Esophagus muscularis mucosa (tissue), 3 donors: ENCODE measurements around the gene RAI1.

Experiments used
- POLR2A ChIP-seq: fragments of 450-650 bp; IDR thresholded peaks from one replicate; pipeline ENCODE4 v1.6.1; 2017; ENCODE audit warnings: antibody characterized with exemption, moderate library complexity, mild to moderate bottlenecking, low read depth
- TF ChIP-seq, protein P1 (sequence below), 3 experiments: fragments of 200-600 bp in 2 of 3; fragments of 450-650 bp in 1 of 3; sonication (generic) in 2 of 3; IDR thresholded peaks; one replicate each; pipeline ENCODE4 v1.5.1; 2017 to 2019; ENCODE audit warnings: antibody characterized with exemption in 3 of 3, mild to moderate bottlenecking in 2 of 3, moderate library complexity in 1 of 3

DNA sequence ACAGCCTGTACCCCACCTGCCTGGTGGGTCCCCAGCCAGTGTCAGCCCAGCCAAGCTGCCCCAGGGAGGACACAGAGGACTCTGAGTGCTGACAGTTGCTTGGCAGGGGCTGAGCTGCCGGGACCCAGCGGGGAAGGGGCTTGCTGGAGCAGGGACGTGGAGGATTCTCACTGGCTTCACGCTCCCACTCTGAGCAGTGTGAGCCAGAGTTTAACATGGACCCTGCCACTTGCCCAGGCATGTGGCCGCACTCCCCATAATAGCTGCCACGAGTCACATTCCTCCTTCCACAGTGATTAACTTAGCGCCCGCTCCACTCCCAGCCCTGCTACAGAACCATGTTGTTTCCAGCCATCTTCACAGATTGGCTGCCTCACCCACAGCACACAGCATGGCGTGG is 124.3 kb downstream of the RAI1 start:
- no peak for TF ChIP-seq POLR2A
- TF ChIP-seq, protein P1, sequence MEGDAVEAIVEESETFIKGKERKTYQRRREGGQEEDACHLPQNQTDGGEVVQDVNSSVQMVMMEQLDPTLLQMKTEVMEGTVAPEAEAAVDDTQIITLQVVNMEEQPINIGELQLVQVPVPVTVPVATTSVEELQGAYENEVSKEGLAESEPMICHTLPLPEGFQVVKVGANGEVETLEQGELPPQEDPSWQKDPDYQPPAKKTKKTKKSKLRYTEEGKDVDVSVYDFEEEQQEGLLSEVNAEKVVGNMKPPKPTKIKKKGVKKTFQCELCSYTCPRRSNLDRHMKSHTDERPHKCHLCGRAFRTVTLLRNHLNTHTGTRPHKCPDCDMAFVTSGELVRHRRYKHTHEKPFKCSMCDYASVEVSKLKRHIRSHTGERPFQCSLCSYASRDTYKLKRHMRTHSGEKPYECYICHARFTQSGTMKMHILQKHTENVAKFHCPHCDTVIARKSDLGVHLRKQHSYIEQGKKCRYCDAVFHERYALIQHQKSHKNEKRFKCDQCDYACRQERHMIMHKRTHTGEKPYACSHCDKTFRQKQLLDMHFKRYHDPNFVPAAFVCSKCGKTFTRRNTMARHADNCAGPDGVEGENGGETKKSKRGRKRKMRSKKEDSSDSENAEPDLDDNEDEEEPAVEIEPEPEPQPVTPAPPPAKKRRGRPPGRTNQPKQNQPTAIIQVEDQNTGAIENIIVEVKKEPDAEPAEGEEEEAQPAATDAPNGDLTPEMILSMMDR (IDR thresholded peaks at IDR 0.05): no peak
